ENCODE data around the gene CACYBP.
A peak's percentile ranks its signal among the peaks of the same experiment; 100 is the strongest.

Gene CACYBP

DNA sequence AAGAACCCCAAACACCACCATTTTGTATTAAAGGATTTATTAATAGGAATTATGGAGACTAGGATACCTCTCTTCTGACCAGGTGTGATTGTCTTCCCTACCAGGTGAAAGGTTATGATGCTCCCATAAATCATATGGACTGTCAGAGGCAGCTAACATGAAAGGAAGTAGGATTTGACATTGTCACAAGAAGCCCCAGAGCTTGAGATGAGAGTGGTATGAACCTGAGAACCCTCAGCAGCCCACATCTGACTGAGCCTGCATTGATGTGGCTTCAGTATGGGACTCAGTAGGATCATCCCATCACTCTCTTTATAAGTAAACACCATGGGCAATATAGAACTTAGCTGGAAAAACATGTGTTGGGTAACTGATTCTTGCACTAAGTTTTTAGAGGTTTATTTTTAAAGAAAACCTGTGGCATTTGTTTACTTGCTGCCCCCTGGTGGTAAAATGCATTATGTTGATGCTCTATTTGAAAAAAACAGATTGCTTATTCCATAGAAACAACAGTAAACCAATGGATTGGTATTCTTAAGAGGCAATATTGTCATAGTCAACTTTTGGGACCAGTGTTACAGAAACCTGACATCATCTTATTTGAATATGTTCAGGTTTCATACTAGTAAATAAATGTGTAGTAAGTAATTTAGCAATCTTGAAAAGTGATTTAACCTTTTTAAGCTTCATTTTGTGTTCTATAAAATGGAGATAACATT lies 16.6 kb upstream of the CACYBP start:
- H3K36me3 ChIP-seq (ENCODE audit: insufficient read depth, low read length), result no peaks in the 10 kb centered on the region
- no peak overlapping the region for H3K9ac ChIP-seq (ENCODE audit: insufficient read length)
- no peak overlapping the region for H3K27ac ChIP-seq
- H3K4me3 ChIP-seq, result no peak overlapping the region
- no peaks in the 10 kb centered on the region for H3K9me3 ChIP-seq (ENCODE audit: low read depth, low read length)
- DNase-seq (ENCODE audit: low read depth, low spot score), result no peak
- TF ChIP-seq EZH2 (IDR thresholded peaks at IDR 0.05) (no peak), POLR2AphosphoS5 (IDR thresholded peaks at IDR 0.05; ENCODE audit: borderline replicate concordance, low read depth, low read length) (no peak), FOXP2 (optimal IDR thresholded peaks at IDR 0.05; ENCODE audit: control extremely low read depth, extremely low read length, insufficient read depth) (no peak)

- DNase-seq (ENCODE audit: low read depth, low spot score), result no peak
- Histone ChIP-seq H3K9me3 (ENCODE audit: low read depth, low read length) (no peaks in the 10 kb centered on the region), H3K27ac (no peak overlapping the region), H3K36me3 (ENCODE audit: insufficient read depth, low read length) (no peaks in the 10 kb centered on the region), H3K9ac (ENCODE audit: insufficient read length) (no peak overlapping the region), H3K4me3 (no peak overlapping the region)
- TF ChIP-seq FOXP2 (optimal IDR thresholded peaks at IDR 0.05; ENCODE audit: control extremely low read depth, extremely low read length, insufficient read depth) (no peak), POLR2AphosphoS5 (IDR thresholded peaks at IDR 0.05; ENCODE audit: borderline replicate concordance, low read depth, low read length) (no peak), EZH2 (IDR thresholded peaks at IDR 0.05) (no peak)
Measured at GRCh38 chr1:174984952-174985351, 14.8 kb upstream of the CACYBP start.

DNA sequence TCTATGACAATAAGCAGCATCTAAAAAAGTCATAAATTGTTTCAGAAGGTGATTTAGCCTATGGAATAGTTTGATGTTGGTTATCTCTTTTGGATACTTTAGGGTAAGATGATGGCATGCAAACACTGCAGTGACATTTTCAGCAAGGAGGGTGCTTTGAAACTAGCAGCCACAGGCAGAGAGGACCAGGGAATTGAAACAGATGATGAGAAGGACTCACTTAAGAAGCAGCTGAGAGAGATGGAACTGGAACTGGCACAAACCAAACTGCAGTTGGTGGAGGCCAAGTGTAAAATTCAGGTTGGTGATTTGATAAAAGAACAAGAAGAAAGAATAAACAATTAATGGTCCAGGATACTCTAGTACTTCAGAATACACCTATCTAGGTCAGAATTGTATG lies 11.2 kb upstream of the CACYBP start:
- Histone ChIP-seq H3K4me3 (no peak overlapping the region), H3K36me3 (ENCODE audit: insufficient read depth, low read length) (no peaks in the 10 kb centered on the region), H3K9me3 (ENCODE audit: low read depth, low read length) (no peaks in the 10 kb centered on the region), H3K27ac (no peak overlapping the region), H3K9ac (ENCODE audit: insufficient read length) (no peak overlapping the region)
- no peak for TF ChIP-seq FOXP2 (optimal IDR thresholded peaks at IDR 0.05; ENCODE audit: control extremely low read depth, extremely low read length, insufficient read depth)
- no peak for TF ChIP-seq POLR2AphosphoS5 (IDR thresholded peaks at IDR 0.05; ENCODE audit: borderline replicate concordance, low read depth, low read length)
- TF ChIP-seq EZH2 (IDR thresholded peaks at IDR 0.05), result no peak
- no peak for DNase-seq (ENCODE audit: low read depth, low spot score)

GRCh38 chr1:174988986-174989385 lies 10.8 kb upstream of the CACYBP start:
- no peak overlapping the region for H3K9ac ChIP-seq (ENCODE audit: insufficient read length)
- H3K27ac ChIP-seq, result no peak overlapping the region
- DNase-seq (ENCODE audit: low read depth, low spot score), result no peak
- TF ChIP-seq POLR2AphosphoS5 (IDR thresholded peaks at IDR 0.05; ENCODE audit: borderline replicate concordance, low read depth, low read length), result no peak
- H3K36me3 ChIP-seq (ENCODE audit: insufficient read depth, low read length), result no peaks in the 10 kb centered on the region
- H3K9me3 ChIP-seq (ENCODE audit: low read depth, low read length), result no peaks in the 10 kb centered on the region
- H3K4me3 ChIP-seq, result no peak overlapping the region

DNA sequence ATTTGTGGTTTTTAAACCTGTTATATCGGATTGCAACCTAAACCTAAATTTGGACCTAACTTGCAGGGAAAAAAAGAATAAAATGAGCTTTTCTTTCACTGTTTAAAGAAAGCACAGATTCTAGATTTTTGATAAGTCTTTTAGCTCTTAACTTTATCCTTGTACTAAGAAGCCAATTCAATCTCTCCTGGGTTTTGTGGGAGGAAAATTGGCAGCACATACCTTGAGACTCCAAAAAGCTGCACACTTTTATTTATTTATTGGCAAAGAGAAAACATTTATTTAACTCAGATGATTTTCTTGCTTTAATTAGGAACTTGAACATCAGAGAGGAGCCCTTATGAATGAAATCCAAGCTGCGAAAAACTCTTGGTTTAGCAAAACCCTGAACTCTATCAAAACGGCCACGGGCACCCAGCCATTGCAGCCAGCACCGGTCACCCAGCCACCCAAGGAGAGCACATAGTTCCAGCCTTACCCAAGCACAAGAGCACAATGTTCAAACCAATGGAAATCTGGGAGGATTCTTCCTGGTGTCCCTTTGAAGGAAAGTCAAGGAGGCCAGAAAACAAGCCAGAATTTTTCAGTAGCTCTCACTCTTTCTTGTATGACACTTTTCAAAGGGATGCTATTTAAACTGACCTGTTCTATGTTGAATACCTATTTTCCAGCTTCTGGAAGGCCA lies 10.1 kb upstream of the CACYBP start:
- Histone ChIP-seq H3K9ac (ENCODE audit: insufficient read length) (peak overlapping the region; percentile 26), H3K36me3 (ENCODE audit: insufficient read depth, low read length) (no peaks in the 10 kb centered on the region), H3K9me3 (ENCODE audit: low read depth, low read length) (no peaks in the 10 kb centered on the region), H3K4me3 (no peak overlapping the region), H3K27ac (no peak overlapping the region)
- no peak for DNase-seq (ENCODE audit: low read depth, low spot score)
- TF ChIP-seq POLR2AphosphoS5 (IDR thresholded peaks at IDR 0.05; ENCODE audit: borderline replicate concordance, low read depth, low read length) (no peak), EZH2 (IDR thresholded peaks at IDR 0.05) (no peak), FOXP2 (optimal IDR thresholded peaks at IDR 0.05; ENCODE audit: control extremely low read depth, extremely low read length, insufficient read depth) (no peak)

DNA sequence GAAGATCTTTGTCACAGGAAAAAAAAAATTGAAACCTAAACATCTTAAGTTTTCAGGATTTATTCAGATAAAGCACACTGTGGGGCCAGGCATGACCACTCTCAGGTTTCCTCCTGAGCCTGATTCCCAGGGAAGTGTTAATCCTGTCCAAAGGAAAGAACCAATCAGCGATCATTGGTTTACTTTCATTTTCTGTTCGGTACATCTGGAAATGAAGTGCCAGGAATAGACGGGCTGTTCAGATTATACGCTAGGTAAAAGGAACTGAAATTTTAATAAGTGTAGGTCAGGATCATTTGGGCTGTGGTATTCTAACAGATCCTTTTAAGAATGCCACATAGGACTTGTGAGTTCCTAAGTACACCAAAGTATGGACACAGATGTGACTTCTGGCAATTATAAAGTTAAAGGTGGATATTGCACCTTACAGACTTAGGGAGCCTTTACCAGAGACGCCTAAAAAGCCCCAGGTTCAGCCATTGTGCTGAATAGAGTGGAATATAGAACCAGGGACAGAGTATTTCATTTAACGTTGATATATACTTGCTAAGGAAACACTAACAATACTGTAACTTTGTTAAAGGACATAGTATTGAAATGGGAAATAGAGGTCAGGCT lies 9.3 kb upstream of the CACYBP start:
- no peak overlapping the region for H3K4me3 ChIP-seq

DNA sequence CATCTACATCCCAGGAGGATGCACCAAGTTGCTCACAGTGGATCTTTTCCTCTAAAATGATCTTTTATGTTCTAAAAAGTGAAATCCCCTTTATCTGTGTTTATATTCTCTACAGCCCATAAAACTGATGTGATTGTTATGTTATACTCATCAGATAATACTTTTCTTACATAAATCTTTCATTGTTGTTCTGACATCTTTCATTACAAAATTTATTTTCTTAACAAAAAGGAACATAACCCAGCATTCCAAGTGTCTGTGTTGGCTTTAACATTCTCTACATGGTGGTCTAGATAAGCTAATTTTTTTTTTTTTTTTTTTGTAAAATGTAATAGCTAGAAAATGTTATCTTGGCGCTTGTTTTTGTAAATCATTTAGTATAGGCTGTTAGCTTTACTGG lies 8.3 kb upstream of the CACYBP start:
- no peak for TF ChIP-seq EZH2 (IDR thresholded peaks at IDR 0.05)
- no peak for TF ChIP-seq POLR2AphosphoS5 (IDR thresholded peaks at IDR 0.05; ENCODE audit: borderline replicate concordance, low read depth, low read length)
- TF ChIP-seq FOXP2 (optimal IDR thresholded peaks at IDR 0.05; ENCODE audit: control extremely low read depth, extremely low read length, insufficient read depth), result no peak
- H3K27ac ChIP-seq, result no peak overlapping the region
- H3K36me3 ChIP-seq (ENCODE audit: insufficient read depth, low read length), result no peaks in the 10 kb centered on the region
- DNase-seq (ENCODE audit: low read depth, low spot score), result no peak
- H3K9ac ChIP-seq (ENCODE audit: insufficient read length), result no peak overlapping the region
- H3K9me3 ChIP-seq (ENCODE audit: low read depth, low read length), result no peaks in the 10 kb centered on the region
- H3K4me3 ChIP-seq, result no peak overlapping the region

More for the DNA sequence above, 9.3 kb upstream of the CACYBP start:
- no peak for TF ChIP-seq FOXP2 (optimal IDR thresholded peaks at IDR 0.05; ENCODE audit: control extremely low read depth, extremely low read length, insufficient read depth)
- no peak for TF ChIP-seq POLR2AphosphoS5 (IDR thresholded peaks at IDR 0.05; ENCODE audit: borderline replicate concordance, low read depth, low read length)
- no peak for TF ChIP-seq EZH2 (IDR thresholded peaks at IDR 0.05)
- no peaks in the 10 kb centered on the region for H3K36me3 ChIP-seq (ENCODE audit: insufficient read depth, low read length)
- no peaks in the 10 kb centered on the region for H3K9me3 ChIP-seq (ENCODE audit: low read depth, low read length)
- DNase-seq (ENCODE audit: low read depth, low spot score), result no peak
- no peak overlapping the region for H3K9ac ChIP-seq (ENCODE audit: insufficient read length)
- H3K27ac ChIP-seq, result no peak overlapping the region

DNA sequence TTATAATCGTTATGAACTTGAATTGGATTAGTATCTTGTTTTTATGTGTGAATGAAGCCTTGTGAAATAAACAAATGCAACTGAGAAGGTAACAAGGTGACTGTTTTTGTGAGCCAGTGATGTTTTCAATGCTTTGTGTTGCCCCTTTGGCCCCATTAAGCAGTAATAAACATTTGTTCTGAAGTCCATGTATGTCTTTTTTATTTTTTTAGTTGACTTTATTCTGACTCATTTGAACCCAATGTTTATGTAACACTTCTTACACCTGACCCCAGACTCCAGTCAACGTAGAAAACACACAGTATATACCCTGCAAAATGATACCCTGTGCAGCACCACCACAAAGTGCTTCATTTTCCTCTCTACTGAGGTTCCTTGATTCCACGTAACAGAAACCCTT lies 4.6 kb upstream of the CACYBP start:
- TF ChIP-seq FOXP2 (optimal IDR thresholded peaks at IDR 0.05; ENCODE audit: control extremely low read depth, extremely low read length, insufficient read depth) (no peak), EZH2 (IDR thresholded peaks at IDR 0.05) (no peak), POLR2AphosphoS5 (IDR thresholded peaks at IDR 0.05; ENCODE audit: borderline replicate concordance, low read depth, low read length) (no peak)
- Histone ChIP-seq H3K27ac (no peak overlapping the region), H3K4me3 (no peak overlapping the region), H3K9ac (ENCODE audit: insufficient read length) (no peak overlapping the region), H3K36me3 (ENCODE audit: insufficient read depth, low read length) (no peaks in the 10 kb centered on the region), H3K9me3 (ENCODE audit: low read depth, low read length) (no peaks in the 10 kb centered on the region)
- DNase-seq (ENCODE audit: low read depth, low spot score), result no peak
